Right atrium auricular region (tissue), 2 donors: Measurements from ENCODE around the gene SH2D7. TPM values are rescaled to one million over a fixed set of nuclear protein-coding genes. Genes with fewer than 3 reads are reported as not detected.

Experiments
- DNase-seq: peaks from one replicate; pipeline ENCODE4 v3.0.0-alpha.2; 2019; ENCODE audit warnings: low spot score
- H3K27ac ChIP-seq, 2 donors: fragments of 200-600 bp; sonication (generic); 1 replicate in 1 of 2; 2 replicates in 1 of 2; pipeline ENCODE4 v1.5.1; 2016 to 2019
- H3K27me3 ChIP-seq, 2 donors: fragments of 200-600 bp; sonication (generic); one replicate each; pipeline versions ENCODE4 v1.5.1 to v1.6.0; 2017 to 2019
- H3K36me3 ChIP-seq: fragments of 200-600 bp; sonication (generic); one replicate; pipeline ENCODE4 v1.5.1; 2016
- H3K4me1 ChIP-seq, 2 donors: fragments of 200-600 bp; sonication (generic); one replicate each; pipeline versions ENCODE4 v1.5.1 to v1.6.0; 2017 to 2019
- H3K4me3 ChIP-seq, 2 donors: fragments of 200-600 bp; sonication (generic); 1 replicate in 1 of 2; 2 replicates in 1 of 2; pipeline ENCODE4 v1.5.1; 2017 to 2019; ENCODE audit warnings: mild to moderate bottlenecking in 1 of 2, moderate library complexity in 1 of 2
- H3K9me3 ChIP-seq, 2 donors: fragments of 200-600 bp; sonication (generic); one replicate each; pipeline ENCODE4 v1.5.1; 2019
- total RNA-seq, 2 donors: library from RNA; depleted of rRNA; stranded (reverse); fragments of >200 nt; gene quantifications; one replicate each; pipeline ENCODE4 v1.1.0, GENCODE V29; 2016
- TF ChIP-seq, protein P1 (sequence below), 2 donors: fragments of 200-600 bp; sonication (generic); IDR thresholded peaks; one replicate each; pipeline ENCODE4 v1.5.1; 2019; ENCODE audit warnings: antibody characterized with exemption in 2 of 2

The SH2D7 gene
- total RNA-seq, 2 donors from 2014 or later, result not detected

- no peaks in the 10 kb centered on the region for H3K9me3 ChIP-seq
- TF ChIP-seq, protein P1, sequence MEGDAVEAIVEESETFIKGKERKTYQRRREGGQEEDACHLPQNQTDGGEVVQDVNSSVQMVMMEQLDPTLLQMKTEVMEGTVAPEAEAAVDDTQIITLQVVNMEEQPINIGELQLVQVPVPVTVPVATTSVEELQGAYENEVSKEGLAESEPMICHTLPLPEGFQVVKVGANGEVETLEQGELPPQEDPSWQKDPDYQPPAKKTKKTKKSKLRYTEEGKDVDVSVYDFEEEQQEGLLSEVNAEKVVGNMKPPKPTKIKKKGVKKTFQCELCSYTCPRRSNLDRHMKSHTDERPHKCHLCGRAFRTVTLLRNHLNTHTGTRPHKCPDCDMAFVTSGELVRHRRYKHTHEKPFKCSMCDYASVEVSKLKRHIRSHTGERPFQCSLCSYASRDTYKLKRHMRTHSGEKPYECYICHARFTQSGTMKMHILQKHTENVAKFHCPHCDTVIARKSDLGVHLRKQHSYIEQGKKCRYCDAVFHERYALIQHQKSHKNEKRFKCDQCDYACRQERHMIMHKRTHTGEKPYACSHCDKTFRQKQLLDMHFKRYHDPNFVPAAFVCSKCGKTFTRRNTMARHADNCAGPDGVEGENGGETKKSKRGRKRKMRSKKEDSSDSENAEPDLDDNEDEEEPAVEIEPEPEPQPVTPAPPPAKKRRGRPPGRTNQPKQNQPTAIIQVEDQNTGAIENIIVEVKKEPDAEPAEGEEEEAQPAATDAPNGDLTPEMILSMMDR (IDR thresholded peaks at IDR 0.05), result no peak
- H3K4me1 ChIP-seq, result peaks cover 0 to 10% of the 10 kb centered on the region in 2 donors
- H3K36me3 ChIP-seq, result no peaks in the 10 kb centered on the region
- H3K27ac ChIP-seq, result no peak overlapping the region
- no peak for DNase-seq
- H3K4me3 ChIP-seq, result no peak overlapping the region
- no peaks in the 10 kb centered on the region for H3K27me3 ChIP-seq
Observed at GRCh38 chr15:78098131-78098755, 5.9 kb downstream of the SH2D7 start.

DNA sequence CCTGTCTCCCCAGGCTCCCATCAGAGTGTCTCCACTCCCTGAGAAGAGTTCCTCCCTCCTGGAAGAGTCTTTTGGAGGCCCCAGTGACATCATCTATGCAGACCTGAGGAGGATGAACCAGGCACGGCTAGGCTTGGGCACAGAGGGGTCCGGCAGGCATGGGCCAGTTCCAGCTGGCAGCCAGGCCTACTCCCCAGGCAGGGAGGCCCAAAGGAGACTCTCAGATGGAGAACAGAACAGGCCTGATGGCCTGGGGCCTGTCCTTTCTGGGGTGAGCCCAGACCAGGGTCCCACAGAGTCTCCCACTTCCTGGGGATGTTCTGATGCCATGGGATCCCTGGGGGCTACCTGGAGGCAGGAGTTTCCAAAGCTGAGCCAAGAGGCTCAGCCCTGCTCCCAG is 8.5 kb downstream of the SH2D7 start:
- TF ChIP-seq, protein P1 (IDR thresholded peaks at IDR 0.05), result no peak

DNA sequence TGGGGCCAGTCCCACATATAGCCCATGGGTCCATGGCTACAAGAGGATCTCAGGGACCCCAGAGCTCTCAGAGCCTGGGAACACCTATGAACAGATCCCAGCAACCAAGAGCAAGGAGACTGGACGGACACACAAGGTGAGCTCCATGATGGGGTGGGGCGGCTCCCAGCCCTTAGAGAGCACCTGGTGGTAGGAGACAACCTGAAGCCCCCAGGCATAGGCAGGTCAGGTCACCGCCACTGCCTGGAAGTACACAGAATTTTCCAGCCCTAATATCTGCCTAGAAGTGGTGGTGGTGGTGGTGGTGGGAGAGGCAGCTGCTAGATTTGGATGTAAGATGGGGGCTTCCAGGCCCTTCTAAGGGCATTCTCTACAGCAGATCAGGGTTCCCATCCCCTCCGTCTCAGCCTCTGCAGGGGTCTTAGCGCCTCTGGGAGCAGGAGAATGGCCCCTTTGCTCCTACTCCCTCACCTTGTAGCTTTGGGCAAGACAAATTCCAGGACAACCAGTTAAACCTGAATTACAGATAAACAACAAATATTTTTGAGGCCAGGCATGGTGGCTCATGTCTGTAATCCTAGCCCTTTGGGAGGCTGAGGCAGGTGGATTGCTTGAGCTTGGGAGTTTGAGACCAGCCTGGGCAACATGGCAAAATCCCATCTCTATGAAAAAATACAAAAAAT is 9.2 kb downstream of the SH2D7 start:
- Histone ChIP-seq H3K9me3 (no peaks in the 10 kb centered on the region), H3K27me3 (no peaks in the 10 kb centered on the region), H3K4me1 (peaks cover 0 to 4% of the 10 kb centered on the region in 2 donors), H3K36me3 (no peaks in the 10 kb centered on the region), H3K4me3 (no peak overlapping the region), H3K27ac (no peak overlapping the region)
- TF ChIP-seq, protein P1 (IDR thresholded peaks at IDR 0.05), result no peak
- DNase-seq, result no peak

More for the DNA sequence above, 8.5 kb downstream of the SH2D7 start:
- H3K27ac ChIP-seq, result no peak overlapping the region
- no peak for DNase-seq
- no peaks in the 10 kb centered on the region for H3K36me3 ChIP-seq
- peaks cover 0 to 4% of the 10 kb centered on the region in 2 donors for H3K4me1 ChIP-seq
- H3K27me3 ChIP-seq, result no peaks in the 10 kb centered on the region
- H3K4me3 ChIP-seq, result no peak overlapping the region
- no peaks in the 10 kb centered on the region for H3K9me3 ChIP-seq

DNA sequence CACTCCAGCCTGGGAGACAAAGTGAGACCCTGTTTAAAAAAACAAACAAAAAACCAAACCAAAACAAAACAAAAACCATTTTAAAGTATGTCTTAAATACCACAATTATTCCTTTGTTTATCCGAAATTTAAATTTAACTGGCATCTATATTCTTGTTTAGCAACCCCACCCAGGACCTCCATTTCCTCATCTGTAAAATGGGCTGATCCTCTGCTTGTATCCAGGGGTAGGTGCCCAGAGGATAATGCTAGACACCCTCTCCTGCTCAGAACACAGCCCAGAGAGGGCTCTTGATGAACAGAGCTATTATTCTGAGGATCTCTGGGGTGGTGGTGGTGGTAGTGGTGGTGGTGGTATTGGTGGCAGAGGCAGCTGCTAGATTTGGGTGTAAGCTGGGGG is 9.8 kb downstream of the SH2D7 start:
- H3K27me3 ChIP-seq, result no peaks in the 10 kb centered on the region
- no peak overlapping the region for H3K4me3 ChIP-seq
- no peaks in the 10 kb centered on the region for H3K9me3 ChIP-seq
- no peak for DNase-seq
- TF ChIP-seq, protein P1 (IDR thresholded peaks at IDR 0.05), result no peak
- no peak overlapping the region for H3K27ac ChIP-seq
- H3K36me3 ChIP-seq, result no peaks in the 10 kb centered on the region
- H3K4me1 ChIP-seq, result peaks cover 0 to 4% of the 10 kb centered on the region in 2 donors

DNA sequence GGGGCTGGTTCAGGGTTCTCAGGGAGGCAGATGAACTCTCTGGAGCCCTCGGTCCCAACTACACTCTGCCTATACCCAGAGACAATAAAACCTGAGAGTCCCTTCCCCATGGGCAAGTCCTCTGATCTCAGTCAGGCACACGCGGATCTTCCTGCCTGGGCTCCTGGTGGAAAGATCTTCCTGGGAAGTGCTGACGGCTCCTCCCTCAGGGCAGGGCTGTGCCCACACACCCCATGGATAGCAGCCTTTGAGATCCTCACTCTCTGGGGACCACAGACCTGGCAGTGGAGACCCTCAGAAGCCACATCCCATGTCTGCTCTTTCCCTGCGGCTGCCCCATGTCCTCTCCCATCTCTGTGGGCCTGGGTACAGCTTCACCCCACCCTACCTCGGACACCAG is 10.4 kb downstream of the SH2D7 start:
- TF ChIP-seq, protein P1 (IDR thresholded peaks at IDR 0.05), result no peak
- no peak for DNase-seq
- no peaks in the 10 kb centered on the region for H3K36me3 ChIP-seq
- H3K4me3 ChIP-seq, result no peak overlapping the region
- no peak overlapping the region for H3K27ac ChIP-seq
- H3K9me3 ChIP-seq, result no peaks in the 10 kb centered on the region
- peaks cover 0 to 4% of the 10 kb centered on the region in 2 donors for H3K4me1 ChIP-seq
- H3K27me3 ChIP-seq, result no peaks in the 10 kb centered on the region
